Ureter (tissue), 1 donor: Measurements from ENCODE around the gene PLA2G5. TPM values are rescaled to one million over a fixed set of nuclear protein-coding genes. Genes with fewer than 3 reads are reported as not detected.
"Not testable (repeated sequence)": the region's sequence is repeated elsewhere in the genome, so short reads cannot be mapped to it uniquely, and the experiment has no call there.

ENCODE experiments used
- DNase-seq: peaks from one replicate; pipeline ENCODE4 v3.0.0-alpha.2; 2020; ENCODE audit warnings: low spot score
- total RNA-seq: library from RNA; stranded (reverse); gene quantifications from one replicate; pipeline ENCODE4 v1.2.4, GENCODE V29; 2023
- donor health status: DM: yes; HTN: yes; CAD: no.

PLA2G5 gene, protein sequence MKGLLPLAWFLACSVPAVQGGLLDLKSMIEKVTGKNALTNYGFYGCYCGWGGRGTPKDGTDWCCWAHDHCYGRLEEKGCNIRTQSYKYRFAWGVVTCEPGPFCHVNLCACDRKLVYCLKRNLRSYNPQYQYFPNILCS
- total RNA-seq, result 2.4 TPM

GRCh38 chr1:20069874-20070273 lies at the start of gene PLA2G5:
PLA2G5 (plus strand) TSS chr1:20070194; CDS start chr1:20084831, 14,637 bp downstream.
- peak; percentile 71 for DNase-seq

- DNase-seq, result no peak
Observed at GRCh38 chr1:20028125-20028524, 41.9 kb upstream of the PLA2G5 start.

DNA sequence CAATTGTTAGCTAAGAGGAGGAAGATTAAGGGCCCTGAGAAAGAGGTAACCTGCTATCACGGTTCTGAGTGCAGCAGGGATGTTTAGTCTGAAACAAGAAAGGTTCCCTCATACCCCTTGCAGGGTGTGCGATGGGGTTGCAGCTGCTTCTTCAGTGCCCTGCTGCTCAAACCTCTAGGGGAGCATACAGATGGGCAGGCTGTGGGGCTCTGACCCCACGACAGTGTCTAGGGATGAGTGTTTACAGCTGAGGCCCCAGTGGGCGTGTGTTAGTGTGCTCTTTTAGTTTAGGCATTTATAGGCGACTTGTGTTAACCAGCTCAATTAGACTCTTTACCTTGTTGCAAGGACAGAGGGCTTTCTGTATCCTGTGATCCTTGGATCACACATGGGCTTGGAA lies 41.3 kb upstream of the PLA2G5 start:
- DNase-seq, result no peak

- no peak for DNase-seq
Observed at GRCh38 chr1:20029178-20029912, 40.6 kb upstream of the PLA2G5 start.

GRCh38 chr1:20030436-20031151 lies 39.4 kb upstream of the PLA2G5 start:
- not testable (repeated sequence) for DNase-seq

DNA sequence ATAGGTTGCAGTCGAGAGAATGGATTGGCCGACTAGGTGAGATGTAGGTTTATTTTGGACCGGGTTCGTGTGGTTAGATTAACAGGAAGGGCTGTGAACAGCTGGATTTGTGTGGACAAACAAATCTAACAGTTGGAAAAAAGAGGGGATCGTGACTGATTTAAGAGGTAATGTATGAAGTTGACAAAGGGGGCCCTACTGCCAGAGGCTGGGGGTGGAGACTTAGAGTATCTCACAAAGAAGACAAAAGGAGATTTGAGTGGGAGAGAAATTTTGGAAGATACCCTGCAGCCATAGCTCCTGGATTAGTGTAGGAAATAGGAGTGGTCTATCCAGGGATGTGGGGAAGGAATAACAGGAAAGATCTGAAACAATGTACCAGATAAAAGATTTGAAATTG lies 38.8 kb upstream of the PLA2G5 start:
- no peak for DNase-seq

GRCh38 chr1:20031836-20032235 lies 38.2 kb upstream of the PLA2G5 start:
- no peak for DNase-seq

GRCh38 chr1:20032425-20032824 lies 37.6 kb upstream of the PLA2G5 start:
- no peak for DNase-seq

GRCh38 chr1:20033420-20033819 lies 36.6 kb upstream of the PLA2G5 start:
- no peak for DNase-seq

DNA sequence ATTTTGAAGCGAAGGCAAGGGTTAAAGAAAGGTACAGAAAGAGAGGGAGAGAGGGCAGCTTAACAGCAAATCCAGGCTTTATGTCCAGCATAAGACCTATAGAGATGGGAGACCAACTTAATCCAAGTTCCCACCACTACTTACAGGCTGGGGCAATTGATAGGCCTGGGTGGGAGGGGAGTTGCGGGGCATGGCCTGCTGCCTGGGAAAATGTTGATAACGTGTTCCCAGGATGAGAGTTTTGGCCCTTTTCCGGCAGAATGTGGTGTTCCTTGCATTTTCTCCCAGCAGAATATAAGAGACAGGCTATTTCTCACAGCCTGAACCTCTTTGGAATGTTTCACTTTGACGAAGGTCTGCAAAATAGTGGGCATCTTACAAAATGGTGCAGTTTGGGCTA lies 34.9 kb upstream of the PLA2G5 start:
- DNase-seq, result no peak

DNA sequence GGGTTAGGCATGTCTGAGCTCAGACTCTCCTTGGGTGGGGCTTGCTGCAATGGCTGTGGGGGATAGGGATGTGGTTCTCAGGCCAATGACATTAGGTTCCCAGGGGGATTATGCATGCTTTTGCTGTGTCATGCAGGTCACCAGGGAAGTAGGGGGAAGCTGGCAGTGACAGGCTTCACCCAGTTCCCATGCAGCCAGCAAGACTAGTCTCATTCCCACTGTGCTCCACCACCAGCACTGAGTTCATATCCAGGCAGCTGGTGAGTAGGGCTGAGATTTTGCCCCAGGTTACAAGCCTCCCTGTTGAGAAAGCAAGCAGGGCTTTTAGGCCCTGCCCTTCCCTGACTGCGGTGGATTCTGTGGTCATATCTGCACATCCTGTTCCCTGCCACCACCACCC lies 32.1 kb upstream of the PLA2G5 start:
- no peak for DNase-seq

DNA sequence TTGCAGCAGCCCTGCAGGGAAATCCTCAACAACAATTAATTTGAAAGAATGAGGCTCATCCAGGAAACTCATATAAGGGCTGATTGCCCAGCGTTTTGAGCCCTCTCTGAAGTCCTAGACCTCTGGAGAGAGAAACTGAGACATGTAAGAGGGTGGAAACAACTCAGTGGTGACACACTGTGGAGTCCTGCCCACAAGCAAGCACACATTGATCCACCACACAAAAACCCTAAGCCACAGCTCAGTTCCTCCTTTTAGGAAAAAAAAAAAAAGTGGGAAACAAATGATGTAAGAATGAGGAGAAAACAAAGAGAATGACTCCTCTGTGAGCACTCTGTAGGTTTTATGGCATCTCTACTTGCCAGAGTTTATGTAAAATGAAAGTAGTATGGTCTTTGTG lies 22.9 kb upstream of the PLA2G5 start:
- no peak for DNase-seq

- no peak for DNase-seq
Observed at GRCh38 chr1:20048563-20048962, 21.4 kb upstream of the PLA2G5 start.

GRCh38 chr1:20049056-20049798 lies 20.8 kb upstream of the PLA2G5 start:
- not testable (repeated sequence) for DNase-seq

GRCh38 chr1:20051218-20051829 lies 18.7 kb upstream of the PLA2G5 start:
- no peak for DNase-seq

- DNase-seq, result no peak
Observed at GRCh38 chr1:20052386-20052785, 17.6 kb upstream of the PLA2G5 start.

DNA sequence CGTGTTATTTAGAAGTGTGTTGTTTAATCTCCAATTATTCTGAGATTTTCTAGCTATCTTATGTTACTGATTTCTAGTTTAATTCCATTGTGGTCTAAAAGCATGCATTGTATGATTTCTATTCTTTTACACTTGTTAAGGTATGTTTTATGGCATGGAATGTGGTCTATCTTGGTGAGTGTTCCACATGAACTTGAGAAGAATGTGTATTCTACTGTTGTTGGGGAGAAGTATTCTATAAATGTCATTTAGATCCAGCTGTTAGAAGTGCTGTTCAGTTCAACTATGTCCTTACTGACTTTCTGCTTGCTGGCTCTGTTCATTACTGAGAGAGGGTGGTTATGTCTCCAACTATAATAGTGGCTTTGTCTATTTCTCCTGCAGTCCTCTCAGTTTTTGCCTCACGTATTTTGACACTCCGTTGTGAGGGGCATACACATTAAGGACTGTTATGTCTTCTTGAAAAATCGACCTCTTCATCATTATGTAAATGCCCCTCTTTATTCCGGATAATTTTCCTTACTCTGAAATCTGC lies 12.0 kb upstream of the PLA2G5 start:
- no peak for DNase-seq

GRCh38 chr1:20058531-20058930 lies 11.5 kb upstream of the PLA2G5 start:
- DNase-seq, result peak; percentile 58

GRCh38 chr1:20059847-20060246 lies 10.1 kb upstream of the PLA2G5 start:
- DNase-seq, result peak; percentile 42

GRCh38 chr1:20060791-20061190 lies 9.2 kb upstream of the PLA2G5 start:
- peak; percentile 27 for DNase-seq

- peak; percentile 29 for DNase-seq
Observed at GRCh38 chr1:20061866-20062265, 8.1 kb upstream of the PLA2G5 start.

- DNase-seq, result no peak
Observed at GRCh38 chr1:20063861-20064292, 6.1 kb upstream of the PLA2G5 start.
